Measurements from ENCODE around the gene MTCL3.
A peak's percentile ranks its signal among the peaks of the same experiment; 100 is the strongest.

Gene MTCL3

GRCh38 chr6:127518710-127519468, at the start of gene MTCL3:
Gene MTCL3, minus strand, starts transcription at chr6:127519335.
- H3K27me3 Mint-ChIP-seq (ENCODE audit: unreplicated experiment) = peaks cover 4% of the 10 kb centered on the region
- no peaks in the 10 kb centered on the region for H3K36me3 Mint-ChIP-seq (ENCODE audit: low read depth, unreplicated experiment)
- peak within 1 kb of the TSS; percentile 95 for H3K4me3 Mint-ChIP-seq (ENCODE audit: unreplicated experiment)
- peaks cover 35% of the 10 kb centered on the region for H3K4me1 Mint-ChIP-seq (ENCODE audit: unreplicated experiment)
- DNase-seq (ENCODE audit: low spot score) = peak; percentile 60
- H3K9me3 Mint-ChIP-seq (ENCODE audit: unreplicated experiment) = no peaks in the 10 kb centered on the region
- H3K27ac Mint-ChIP-seq (ENCODE audit: unreplicated experiment) = peak within 1 kb of the TSS; percentile 91
- TF ChIP-seq, protein P1, sequence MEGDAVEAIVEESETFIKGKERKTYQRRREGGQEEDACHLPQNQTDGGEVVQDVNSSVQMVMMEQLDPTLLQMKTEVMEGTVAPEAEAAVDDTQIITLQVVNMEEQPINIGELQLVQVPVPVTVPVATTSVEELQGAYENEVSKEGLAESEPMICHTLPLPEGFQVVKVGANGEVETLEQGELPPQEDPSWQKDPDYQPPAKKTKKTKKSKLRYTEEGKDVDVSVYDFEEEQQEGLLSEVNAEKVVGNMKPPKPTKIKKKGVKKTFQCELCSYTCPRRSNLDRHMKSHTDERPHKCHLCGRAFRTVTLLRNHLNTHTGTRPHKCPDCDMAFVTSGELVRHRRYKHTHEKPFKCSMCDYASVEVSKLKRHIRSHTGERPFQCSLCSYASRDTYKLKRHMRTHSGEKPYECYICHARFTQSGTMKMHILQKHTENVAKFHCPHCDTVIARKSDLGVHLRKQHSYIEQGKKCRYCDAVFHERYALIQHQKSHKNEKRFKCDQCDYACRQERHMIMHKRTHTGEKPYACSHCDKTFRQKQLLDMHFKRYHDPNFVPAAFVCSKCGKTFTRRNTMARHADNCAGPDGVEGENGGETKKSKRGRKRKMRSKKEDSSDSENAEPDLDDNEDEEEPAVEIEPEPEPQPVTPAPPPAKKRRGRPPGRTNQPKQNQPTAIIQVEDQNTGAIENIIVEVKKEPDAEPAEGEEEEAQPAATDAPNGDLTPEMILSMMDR (IDR thresholded peaks at IDR 0.05; ENCODE audit: unreplicated experiment) = no peak

GRCh38 chr6:127567476-127567875, 48.3 kb upstream of the MTCL3 start:
- DNase-seq (ENCODE audit: low spot score) = no peak
- no peak overlapping the region for H3K4me3 Mint-ChIP-seq (ENCODE audit: unreplicated experiment)
- no peaks in the 10 kb centered on the region for H3K27me3 Mint-ChIP-seq (ENCODE audit: unreplicated experiment)
- no peaks in the 10 kb centered on the region for H3K36me3 Mint-ChIP-seq (ENCODE audit: low read depth, unreplicated experiment)
- H3K9me3 Mint-ChIP-seq (ENCODE audit: unreplicated experiment) = no peaks in the 10 kb centered on the region
- H3K27ac Mint-ChIP-seq (ENCODE audit: unreplicated experiment) = no peak overlapping the region
- H3K4me1 Mint-ChIP-seq (ENCODE audit: unreplicated experiment) = peaks cover 5% of the 10 kb centered on the region
- TF ChIP-seq, protein P1 (IDR thresholded peaks at IDR 0.05; ENCODE audit: unreplicated experiment) = no peak

DNA sequence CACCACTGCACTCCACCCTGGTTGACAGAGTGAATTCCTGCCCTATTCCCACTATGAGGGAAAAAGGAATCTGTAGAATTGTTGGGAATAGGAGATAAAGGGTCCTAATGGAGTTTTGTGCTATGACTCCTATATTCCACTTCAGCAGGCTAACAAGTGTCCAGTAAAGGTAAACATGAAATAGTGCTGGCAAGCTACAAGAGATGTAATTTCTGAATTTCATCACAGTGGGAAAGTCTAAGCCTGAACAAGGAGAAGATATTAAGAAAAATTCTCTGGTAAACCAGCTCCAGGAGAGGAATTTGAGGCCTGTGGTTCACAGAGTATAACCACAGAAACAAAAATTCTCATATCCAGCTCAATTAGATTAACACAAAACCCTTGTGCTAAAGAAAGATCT, 47.5 kb upstream of the MTCL3 start:
- Mint-ChIP-seq H3K36me3 (ENCODE audit: low read depth, unreplicated experiment) (no peaks in the 10 kb centered on the region), H3K4me3 (ENCODE audit: unreplicated experiment) (no peak overlapping the region), H3K4me1 (ENCODE audit: unreplicated experiment) (peaks cover 5% of the 10 kb centered on the region), H3K9me3 (ENCODE audit: unreplicated experiment) (no peaks in the 10 kb centered on the region), H3K27me3 (ENCODE audit: unreplicated experiment) (no peaks in the 10 kb centered on the region), H3K27ac (ENCODE audit: unreplicated experiment) (no peak overlapping the region)
- TF ChIP-seq, protein P1 (IDR thresholded peaks at IDR 0.05; ENCODE audit: unreplicated experiment) = no peak
- DNase-seq (ENCODE audit: low spot score) = no peak

- no peaks in the 10 kb centered on the region for H3K36me3 Mint-ChIP-seq (ENCODE audit: low read depth, unreplicated experiment)
- H3K4me3 Mint-ChIP-seq (ENCODE audit: unreplicated experiment) = no peak overlapping the region
- H3K9me3 Mint-ChIP-seq (ENCODE audit: unreplicated experiment) = no peaks in the 10 kb centered on the region
- H3K27ac Mint-ChIP-seq (ENCODE audit: unreplicated experiment) = no peak overlapping the region
- H3K27me3 Mint-ChIP-seq (ENCODE audit: unreplicated experiment) = no peaks in the 10 kb centered on the region
- TF ChIP-seq, protein P1 (IDR thresholded peaks at IDR 0.05; ENCODE audit: unreplicated experiment) = no peak
- peaks cover 5% of the 10 kb centered on the region for H3K4me1 Mint-ChIP-seq (ENCODE audit: unreplicated experiment)
- no peak for DNase-seq (ENCODE audit: low spot score)
These were observed 47.0 kb upstream of the MTCL3 start for GRCh38 chr6:127566119-127566518.

DNA sequence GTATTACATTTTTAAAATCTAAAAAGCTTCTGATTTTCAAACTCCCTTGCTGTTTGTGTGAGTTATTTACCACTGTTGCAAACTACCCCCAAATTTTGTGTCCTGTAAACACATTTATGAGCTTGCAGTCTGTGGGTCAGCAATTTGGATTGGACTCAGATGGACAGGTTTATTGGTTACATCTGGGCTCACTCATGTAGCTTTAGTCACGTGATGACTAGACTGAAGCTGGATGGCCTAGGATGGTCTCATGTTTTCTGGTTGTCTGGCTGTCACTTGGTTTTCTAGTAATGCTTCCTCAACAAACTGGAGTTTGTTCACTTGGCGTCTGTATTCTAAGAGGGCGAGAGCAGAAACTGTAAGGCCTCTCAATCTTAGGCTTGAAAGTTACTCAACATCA, 45.6 kb upstream of the MTCL3 start:
- Mint-ChIP-seq H3K27me3 (ENCODE audit: unreplicated experiment) (no peaks in the 10 kb centered on the region), H3K27ac (ENCODE audit: unreplicated experiment) (no peak overlapping the region), H3K36me3 (ENCODE audit: low read depth, unreplicated experiment) (no peaks in the 10 kb centered on the region), H3K9me3 (ENCODE audit: unreplicated experiment) (no peaks in the 10 kb centered on the region), H3K4me1 (ENCODE audit: unreplicated experiment) (no peaks in the 10 kb centered on the region), H3K4me3 (ENCODE audit: unreplicated experiment) (no peak overlapping the region)
- TF ChIP-seq, protein P1 (IDR thresholded peaks at IDR 0.05; ENCODE audit: unreplicated experiment) = no peak
- DNase-seq (ENCODE audit: low spot score) = no peak
